ENCODE results near the gene KLK1. TPM values are rescaled to one million over a fixed set of nuclear protein-coding genes. Genes with fewer than 3 reads are reported as not detected.
A peak's percentile ranks its signal among the peaks of the same experiment; 100 is the strongest.

Gene KLK1
- total RNA-seq, 1 donor, result not detected

- Histone ChIP-seq H3K9me3 (ENCODE audit: low read depth, low read length) (no peaks in the 10 kb centered on the region), H3K27ac (ENCODE audit: low read depth, low read length) (no peak overlapping the region), H2AFZ (ENCODE audit: low read length) (no peak overlapping the region), H3K4me3 (ENCODE audit: insufficient read depth, low read length) (no peak overlapping the region), H3K79me2 (ENCODE audit: insufficient read depth, low read length) (no peaks in the 10 kb centered on the region), H3K4me2 (ENCODE audit: insufficient read depth, low read length) (no peak overlapping the region), H3K4me1 (ENCODE audit: insufficient read depth, low read length) (no peaks in the 10 kb centered on the region), H3K27me3 (ENCODE audit: insufficient read depth, low read length) (no peaks in the 10 kb centered on the region), H4K20me1 (ENCODE audit: insufficient read depth, low read length) (peaks cover 19% of the 10 kb centered on the region), H3K36me3 (ENCODE audit: insufficient read depth, low read length) (peaks cover 14% of the 10 kb centered on the region)
- no peak for TF ChIP-seq CTCF (IDR thresholded peaks at IDR 0.05; ENCODE audit: extremely low read depth, low read depth, low read length)
- peak; percentile 86 for DNase-seq (ENCODE audit: insufficient read length, low spot score, missing footprints)
These were observed 29.3 kb downstream of the KLK1 start for GRCh38 chr19:50794074-50794875.

GRCh38 chr19:50793558-50794065 lies 30.0 kb downstream of the KLK1 start:
- no peak overlapping the region for H3K4me3 ChIP-seq (ENCODE audit: insufficient read depth, low read length)
- DNase-seq (ENCODE audit: insufficient read length, low spot score, missing footprints), result peak; percentile 55
- no peaks in the 10 kb centered on the region for H3K9me3 ChIP-seq (ENCODE audit: low read depth, low read length)
- H3K36me3 ChIP-seq (ENCODE audit: insufficient read depth, low read length), result peaks cover 11% of the 10 kb centered on the region
- no peak overlapping the region for H3K4me2 ChIP-seq (ENCODE audit: insufficient read depth, low read length)
- no peak overlapping the region for H2AFZ ChIP-seq (ENCODE audit: low read length)
- no peaks in the 10 kb centered on the region for H3K4me1 ChIP-seq (ENCODE audit: insufficient read depth, low read length)
- no peak for TF ChIP-seq CTCF (IDR thresholded peaks at IDR 0.05; ENCODE audit: extremely low read depth, low read depth, low read length)
- H3K27ac ChIP-seq (ENCODE audit: low read depth, low read length), result no peak overlapping the region
- H3K79me2 ChIP-seq (ENCODE audit: insufficient read depth, low read length), result no peaks in the 10 kb centered on the region
- no peaks in the 10 kb centered on the region for H3K27me3 ChIP-seq (ENCODE audit: insufficient read depth, low read length)
- H4K20me1 ChIP-seq (ENCODE audit: insufficient read depth, low read length), result peaks cover 19% of the 10 kb centered on the region

GRCh38 chr19:50792272-50793250 lies 31.0 kb downstream of the KLK1 start:
- TF ChIP-seq CTCF (IDR thresholded peaks at IDR 0.05; ENCODE audit: extremely low read depth, low read depth, low read length), result no peak
- DNase-seq (ENCODE audit: insufficient read length, low spot score, missing footprints), result peak; percentile 66
- H3K36me3 ChIP-seq (ENCODE audit: insufficient read depth, low read length), result peaks cover under 1% of the 10 kb centered on the region
- H3K4me3 ChIP-seq (ENCODE audit: insufficient read depth, low read length), result no peak overlapping the region
- no peaks in the 10 kb centered on the region for H3K4me1 ChIP-seq (ENCODE audit: insufficient read depth, low read length)
- no peaks in the 10 kb centered on the region for H3K79me2 ChIP-seq (ENCODE audit: insufficient read depth, low read length)
- H3K27me3 ChIP-seq (ENCODE audit: insufficient read depth, low read length), result no peaks in the 10 kb centered on the region
- no peak overlapping the region for H2AFZ ChIP-seq (ENCODE audit: low read length)
- H4K20me1 ChIP-seq (ENCODE audit: insufficient read depth, low read length), result peaks cover 10% of the 10 kb centered on the region
- H3K9me3 ChIP-seq (ENCODE audit: low read depth, low read length), result no peaks in the 10 kb centered on the region
- H3K4me2 ChIP-seq (ENCODE audit: insufficient read depth, low read length), result no peak overlapping the region
- H3K27ac ChIP-seq (ENCODE audit: low read depth, low read length), result no peak overlapping the region
